Measurements from ENCODE around the gene CLDN22.

CLDN22 gene

DNA sequence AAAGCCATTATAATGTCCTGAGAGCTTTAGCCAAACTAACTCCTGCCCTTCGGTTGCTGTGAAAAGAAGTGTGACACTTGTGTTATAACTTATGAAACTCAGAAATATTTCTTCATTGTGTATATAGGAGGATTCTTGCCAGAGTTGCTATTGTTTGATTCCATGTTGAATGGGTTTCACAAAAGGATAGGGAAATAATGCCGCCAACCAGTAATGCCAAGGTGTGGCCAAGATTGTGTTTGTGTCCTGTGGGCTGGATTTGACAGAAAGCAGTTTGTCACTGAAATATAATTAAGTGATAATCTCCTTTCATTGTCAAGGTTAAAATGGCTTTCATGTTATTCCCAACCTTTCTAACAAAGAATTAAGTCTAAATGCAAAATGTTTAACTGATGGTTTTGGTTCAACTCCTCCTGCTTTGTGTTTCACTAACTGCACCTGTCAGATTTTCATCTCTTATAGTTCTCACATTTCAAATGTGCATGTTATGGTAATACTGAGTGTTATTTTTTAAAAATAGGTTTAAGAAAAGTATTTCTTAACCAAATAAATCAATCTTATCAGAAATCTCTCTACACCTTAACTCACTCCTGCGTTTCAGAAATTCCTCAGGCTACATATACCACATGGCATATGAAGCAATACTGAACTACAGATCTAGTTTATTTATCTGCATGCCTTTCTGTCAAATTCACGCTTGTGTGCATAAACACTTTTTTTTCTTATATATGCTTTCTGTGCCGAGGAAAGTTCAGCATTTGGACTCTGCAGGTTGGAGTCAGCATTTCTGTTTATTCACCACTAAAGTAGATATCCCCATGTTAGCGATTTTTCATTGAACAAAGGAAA is at the start of gene CLDN22:
CLDN22 (minus strand) TSS at position 66 of the 849 bp plus-strand sequence; CDS start at position 8, 58 bp downstream.
- DNase-seq (ENCODE audit: low read depth): no peak

DNA sequence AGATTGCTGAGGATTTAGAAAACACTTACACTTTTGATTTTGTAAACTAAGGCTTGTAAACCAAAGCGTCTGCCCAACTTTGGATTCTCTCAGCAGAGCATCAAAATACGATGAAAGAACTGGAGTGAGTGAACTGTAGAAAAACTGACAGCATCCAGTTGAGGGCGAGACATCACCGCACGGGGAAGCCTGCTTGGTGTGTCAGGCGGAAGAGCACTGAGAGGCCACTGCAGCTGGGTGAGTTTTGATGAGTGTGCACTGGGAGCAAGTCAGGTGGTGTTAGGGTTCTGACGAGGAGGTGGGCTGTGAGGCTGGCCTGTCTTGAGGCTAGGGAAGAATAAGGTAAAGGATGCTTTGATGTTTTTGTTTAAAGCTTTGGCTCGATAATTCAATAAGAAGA is 49.0 kb upstream of the CLDN22 start:
- no peak for DNase-seq (ENCODE audit: low read depth)

DNA sequence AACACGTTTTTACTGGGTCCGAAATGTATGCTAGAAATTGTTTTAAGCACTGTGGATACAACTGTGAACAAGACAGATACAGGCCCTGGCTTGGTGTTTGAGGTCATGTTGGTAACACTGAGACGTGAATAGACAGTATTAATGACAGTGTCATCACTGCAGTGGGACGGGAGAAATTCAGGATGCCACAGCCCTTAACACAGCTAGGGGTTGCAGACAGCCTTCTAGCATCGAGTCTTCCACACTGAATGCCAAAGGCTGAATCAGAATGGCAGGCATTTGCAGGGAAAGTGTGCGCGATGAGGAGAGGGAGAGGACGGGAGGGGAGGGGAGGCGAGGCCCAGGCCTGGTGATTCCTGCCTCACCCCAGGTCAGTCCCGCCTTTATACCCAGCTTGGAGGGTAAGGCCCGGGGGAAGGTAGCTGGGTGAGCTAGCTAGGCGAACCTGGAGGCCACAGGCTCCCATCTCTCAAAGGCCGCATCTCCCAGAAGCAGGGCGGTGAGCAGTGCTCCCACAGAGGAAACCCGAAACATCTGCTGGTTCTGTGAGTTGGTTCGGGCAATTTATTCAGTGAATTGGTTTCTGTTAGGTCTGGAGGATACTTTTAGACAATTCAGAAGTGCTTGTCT is 46.2 kb upstream of the CLDN22 start:
- DNase-seq (ENCODE audit: low read depth): no peak

DNA sequence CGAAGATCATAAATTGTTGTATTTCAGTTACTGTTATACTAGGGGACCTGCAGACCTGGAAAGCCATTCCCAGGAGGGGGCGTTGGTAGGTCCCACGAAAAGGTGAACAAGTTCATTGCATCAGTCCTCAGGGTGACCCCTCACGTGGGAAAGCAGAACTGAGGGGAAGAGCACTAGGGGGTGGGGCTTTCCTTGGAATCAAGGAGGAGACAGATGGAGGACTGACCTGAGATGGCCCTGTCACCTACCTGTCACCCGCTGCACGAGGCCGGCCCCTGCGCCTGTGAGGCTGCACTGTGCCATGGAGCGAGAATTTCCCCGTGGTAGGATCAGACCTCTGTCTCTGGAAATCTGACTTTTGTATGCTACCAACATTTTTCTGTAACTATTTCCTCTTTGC is 43.9 kb upstream of the CLDN22 start:
- DNase-seq (ENCODE audit: low read depth): no peak

DNA sequence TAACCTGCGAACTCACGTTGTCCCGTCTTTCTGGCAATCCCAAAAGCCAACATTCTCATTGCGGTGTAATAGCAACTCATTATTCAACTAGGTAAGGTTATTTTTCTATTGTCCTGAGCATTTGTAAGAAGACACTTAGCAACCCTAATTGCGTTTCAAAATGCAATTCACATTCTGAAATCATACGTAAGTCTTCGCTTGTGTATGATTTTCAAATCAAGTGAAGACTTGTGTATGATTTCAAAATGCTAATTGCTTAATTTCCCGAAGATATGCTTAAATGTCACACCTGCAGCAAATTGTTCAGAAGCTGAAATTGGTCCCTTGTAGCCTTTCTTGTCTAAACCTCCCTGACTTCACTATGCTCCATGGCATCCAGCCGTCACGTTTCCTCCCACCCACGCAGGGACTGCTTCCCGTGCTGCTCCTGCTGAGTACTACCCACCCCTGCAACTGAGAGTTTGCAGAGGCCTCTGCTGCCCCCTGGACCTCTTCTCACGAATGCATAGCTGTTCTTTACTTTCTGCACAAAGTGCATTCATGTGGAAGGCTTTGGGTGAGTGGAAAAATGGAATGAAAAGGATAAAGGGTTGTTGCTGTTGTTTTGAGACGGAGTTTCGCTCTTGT is 43.0 kb upstream of the CLDN22 start:
- no peak for DNase-seq (ENCODE audit: low read depth)

DNA sequence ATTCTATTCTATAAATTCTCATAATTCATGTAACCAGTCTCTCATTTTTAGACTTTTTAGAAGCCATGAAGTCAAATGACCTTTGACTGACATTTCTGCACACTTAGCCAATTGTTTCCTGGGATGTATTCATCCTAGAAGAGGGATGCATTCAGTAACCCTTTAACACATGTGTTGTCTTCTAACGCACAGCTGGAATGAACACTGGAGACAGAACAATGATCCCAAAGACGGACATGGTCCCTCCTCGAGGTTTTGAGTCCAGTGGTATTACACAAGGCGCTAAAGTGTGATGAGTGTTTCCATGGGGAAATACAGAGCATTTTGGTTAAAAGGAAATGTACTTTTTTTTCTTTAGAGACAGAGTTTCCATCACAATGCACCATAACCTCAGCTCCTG is 42.0 kb upstream of the CLDN22 start:
- no peak for DNase-seq (ENCODE audit: low read depth)

DNA sequence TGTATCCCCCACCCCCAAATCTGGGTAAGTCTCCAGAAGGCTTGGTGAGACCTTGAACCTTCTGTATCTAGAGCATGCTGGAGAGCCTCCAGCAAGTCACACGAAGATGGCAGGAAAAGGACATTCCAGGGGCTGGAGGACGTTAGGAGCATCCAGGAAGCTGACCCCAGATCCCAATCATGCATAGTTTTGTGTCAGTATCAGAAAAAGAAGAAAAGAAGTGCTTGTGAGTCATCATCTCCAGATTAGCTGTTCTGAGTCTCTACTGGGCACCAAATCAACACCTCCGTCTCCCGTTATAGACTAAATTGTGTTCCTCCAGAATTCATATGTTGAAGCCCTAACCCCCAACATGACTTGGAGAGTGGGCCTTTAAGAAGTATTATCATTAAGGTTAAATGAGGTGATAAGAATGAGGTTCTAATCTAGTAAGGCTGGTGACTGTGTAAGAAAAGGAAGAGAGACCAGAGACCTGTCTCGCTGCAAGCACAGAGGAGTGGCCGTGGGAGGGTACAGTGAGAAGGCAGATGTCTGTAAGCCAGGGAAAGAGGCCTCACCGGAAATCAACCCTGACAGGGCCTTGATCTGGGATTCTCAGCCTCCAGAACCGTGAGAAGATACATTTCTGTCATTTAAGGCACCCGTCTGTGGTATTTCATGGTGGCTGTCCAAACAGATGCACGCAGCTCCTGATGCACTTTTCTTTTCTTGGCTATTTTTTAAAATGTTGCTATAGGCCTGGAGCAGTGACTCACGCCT is 40.3 kb upstream of the CLDN22 start:
- DNase-seq (ENCODE audit: low read depth): no peak

DNA sequence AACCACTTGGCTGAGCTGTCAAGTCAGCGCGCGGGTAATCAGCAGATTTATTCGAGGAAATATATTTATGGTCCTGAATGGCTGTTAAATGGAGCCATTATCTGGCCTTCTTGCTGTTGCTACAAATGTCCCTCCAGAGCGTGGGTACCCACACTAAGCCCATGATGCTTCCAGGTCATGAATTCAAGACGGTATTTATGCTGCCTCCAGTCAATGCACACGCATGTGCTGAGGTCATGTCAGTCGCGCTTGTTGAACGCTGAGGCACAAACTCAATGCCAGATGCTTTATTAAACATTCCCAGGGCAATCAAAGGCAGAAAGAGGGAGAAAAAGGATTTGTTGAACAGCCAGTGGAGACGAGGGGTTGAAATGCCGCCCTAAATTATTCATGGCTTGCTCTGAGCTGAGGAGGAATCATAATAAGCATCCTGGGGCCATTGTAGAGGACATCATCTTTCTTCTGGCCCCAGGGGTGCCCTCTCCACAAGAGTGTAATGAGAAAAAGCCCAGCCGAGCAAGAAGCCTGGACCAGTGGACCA is 38.2 kb upstream of the CLDN22 start:
- no peak for DNase-seq (ENCODE audit: low read depth)

DNA sequence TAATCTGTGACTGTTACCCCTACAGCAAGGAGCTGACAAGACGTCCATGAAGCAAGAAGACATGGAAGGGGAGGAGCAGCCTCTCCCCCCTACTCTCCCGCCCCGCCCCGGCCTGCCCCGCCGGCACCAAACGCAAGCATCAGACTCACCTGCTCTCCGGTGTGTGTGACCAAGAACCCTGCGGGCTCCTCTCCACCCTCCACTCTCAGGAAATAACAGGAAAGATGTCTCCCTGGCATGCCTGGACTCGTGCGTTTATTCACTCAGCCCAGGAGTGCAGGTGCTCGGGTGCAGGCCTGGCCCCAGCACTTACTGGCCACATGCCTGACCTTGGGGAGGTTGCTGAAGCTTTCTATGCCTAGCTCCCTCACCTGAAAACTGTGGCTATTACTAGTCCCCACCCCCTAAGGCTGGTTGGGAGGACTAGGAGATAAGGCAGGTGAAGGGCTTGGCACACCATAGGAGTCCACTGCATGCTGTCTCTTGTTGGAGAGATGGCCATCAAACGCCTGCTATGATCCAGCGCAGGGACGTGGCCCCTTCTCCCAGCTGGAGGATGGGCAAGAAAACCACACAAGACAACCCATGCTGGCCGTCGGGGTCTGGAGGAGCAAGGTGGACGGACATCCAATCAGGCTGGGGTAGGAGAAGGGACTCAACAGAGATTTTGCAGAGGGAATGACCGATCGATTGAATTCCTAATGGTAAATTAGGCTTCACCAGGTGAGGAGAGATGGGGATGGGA is 37.0 kb upstream of the CLDN22 start:
- DNase-seq (ENCODE audit: low read depth): no peak

DNA sequence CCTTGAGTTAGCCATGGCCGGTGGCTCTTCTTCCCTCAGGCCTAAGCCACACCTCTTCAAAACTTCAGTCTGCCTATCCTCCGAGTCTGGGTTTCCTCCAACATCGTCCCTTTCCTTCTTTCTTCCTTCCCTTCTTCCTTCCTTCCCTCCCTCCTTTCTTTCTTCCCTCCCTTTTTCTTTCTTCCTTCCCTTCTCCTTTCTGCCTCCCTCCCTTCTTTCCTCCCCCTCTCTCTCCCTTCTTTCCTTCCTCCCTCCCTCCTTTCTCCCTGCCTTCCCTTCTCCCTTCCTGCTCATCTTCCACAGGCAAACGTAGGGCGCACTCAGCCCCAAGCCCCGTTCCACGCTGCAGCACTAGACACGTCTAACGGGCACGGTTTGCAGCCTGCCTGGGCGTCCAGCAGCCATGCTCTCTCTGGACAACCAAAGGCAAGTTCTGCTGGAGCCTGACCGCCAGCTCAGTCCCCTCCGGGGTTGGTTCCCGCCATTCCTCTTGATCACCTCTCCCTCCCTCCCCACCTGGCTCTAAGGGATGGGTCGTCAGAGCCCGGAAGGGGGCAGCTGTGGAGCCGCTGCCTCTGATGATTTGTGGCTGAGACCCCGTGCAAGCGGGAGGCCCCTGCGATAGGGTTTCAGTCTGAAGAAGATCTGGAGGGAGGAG is 36.2 kb upstream of the CLDN22 start:
- no peak for DNase-seq (ENCODE audit: low read depth)

DNA sequence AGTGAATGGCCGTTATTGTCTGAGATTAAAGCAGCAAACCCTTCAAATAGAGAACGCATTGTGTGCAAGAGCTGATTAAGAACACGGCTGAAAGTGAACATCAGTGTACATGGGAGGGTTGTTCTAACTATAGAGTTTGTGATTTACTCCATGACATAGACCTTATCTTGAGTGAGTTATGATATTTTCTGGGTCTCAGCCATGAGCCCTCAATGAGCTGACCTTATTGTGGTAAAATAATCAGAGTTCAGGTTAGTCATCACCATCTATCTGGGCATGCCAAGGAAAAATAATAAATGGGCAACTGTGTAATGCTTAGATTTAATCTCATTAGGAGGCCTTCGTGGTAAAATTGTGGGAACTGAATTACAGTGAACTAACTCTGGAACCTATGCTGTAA is 35.3 kb upstream of the CLDN22 start:
- no peak for DNase-seq (ENCODE audit: low read depth)

DNA sequence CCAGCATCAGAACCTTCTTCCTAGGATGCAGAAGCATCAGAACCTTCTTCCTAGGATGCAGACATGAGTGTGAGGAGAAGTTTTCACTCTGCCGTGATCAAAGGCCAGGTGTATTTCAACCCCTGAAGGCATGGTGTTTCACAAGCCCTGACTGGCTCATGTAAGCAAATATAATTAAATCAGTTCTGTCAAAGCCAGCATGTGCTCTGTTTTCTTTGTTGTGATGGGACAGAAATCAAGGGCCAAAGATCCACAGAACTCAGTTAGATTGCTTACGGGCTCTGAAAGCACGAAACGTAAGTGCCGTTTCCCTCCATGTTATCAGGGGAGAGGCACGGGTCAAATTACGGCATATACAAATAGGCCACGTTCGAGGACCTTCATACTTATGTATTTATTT is 34.1 kb upstream of the CLDN22 start:
- no peak for DNase-seq (ENCODE audit: low read depth)

DNA sequence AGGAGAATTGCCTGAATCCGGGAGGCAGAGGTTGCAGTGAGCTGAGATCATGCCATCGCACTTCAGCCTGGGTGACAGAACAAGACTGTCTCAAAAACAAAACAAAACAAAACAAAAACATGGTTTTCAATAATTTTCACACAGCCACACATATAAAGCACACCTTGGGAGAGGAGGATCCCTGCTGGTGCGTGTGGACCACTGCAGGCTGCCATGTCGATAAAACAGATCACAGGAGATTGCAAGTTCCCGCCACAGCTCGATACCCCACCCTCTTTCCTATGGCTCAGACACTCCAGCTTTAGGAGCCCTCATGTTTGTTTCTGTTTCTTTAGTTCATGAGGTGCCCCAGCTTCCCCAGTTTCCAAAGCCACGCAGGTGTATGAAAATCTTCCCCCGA is 33.5 kb upstream of the CLDN22 start:
- DNase-seq (ENCODE audit: low read depth): no peak

DNA sequence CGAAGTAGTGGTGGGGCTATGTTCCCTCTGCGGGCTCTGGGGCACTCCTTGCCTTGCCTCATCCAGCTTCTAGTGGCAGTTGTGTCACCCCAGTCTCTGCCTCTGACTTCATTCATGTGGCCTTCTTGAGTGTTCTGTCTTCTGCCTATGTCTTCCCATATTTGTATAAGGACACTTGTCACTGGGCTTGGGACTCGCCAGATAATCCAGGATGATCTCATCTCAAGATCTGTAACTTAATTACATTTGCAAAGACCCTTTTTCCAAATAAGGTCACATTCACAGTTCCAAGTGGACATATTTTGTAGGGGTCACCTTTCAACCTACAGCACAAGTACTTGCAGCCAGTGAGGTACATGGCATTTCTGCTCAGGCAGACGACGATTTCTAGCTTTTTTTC is 32.5 kb upstream of the CLDN22 start:
- no peak for DNase-seq (ENCODE audit: low read depth)

DNA sequence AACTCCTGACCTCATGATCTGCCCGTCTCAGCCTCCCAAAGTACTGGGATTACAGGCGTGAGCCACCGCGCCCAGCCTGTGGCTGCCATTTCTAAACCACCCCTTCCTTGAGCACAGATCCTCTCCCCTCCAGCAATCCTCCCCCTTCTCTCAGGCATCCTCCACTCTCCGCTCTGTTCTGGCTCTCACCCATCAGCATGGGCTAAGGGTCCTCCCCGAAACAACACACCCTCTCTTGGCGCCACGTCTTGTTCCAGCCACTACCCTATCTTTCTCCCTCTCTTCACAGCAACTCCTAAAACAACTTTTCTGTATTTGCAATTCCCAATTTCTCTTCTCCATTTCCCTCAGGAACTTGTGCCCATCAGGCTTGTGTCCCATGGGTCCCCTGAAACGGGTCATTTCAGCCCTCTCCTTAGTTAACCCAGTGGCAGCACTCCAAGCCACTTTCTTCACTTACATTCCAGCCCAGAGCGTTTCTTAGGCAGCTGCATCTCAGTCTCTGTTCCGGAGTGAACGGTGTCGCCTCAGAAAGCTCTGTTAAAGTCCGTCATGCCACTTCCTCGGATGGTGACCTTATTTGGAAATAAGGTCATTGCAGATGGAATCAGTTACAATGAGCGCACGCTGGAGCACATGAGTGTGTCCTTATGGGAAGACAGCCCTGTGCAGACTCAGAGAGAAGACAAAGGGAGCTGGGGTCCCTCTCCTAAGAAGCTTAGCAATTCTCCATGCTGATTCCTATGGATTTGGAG is 30.4 kb upstream of the CLDN22 start:
- no peak for DNase-seq (ENCODE audit: low read depth)

DNA sequence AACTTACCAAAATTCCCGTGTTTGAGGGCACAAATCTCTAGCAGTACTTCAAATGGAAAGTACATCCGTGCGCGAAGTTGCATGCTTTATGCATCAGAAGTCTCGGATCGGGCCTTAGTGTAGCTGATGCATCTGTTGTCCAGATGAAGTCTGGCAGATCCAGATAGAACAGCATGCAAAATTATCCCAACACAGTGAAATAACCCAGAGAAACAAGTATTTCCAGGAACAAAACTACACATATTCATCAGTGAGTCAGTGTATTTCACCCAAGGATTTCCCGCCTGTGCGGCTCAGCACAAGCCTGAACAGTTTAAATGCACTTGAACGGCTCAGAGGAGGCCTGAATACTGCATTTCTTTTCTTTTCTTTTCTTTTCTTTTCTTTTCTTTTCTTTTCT is 29.6 kb upstream of the CLDN22 start:
- DNase-seq (ENCODE audit: low read depth): no peak

DNA sequence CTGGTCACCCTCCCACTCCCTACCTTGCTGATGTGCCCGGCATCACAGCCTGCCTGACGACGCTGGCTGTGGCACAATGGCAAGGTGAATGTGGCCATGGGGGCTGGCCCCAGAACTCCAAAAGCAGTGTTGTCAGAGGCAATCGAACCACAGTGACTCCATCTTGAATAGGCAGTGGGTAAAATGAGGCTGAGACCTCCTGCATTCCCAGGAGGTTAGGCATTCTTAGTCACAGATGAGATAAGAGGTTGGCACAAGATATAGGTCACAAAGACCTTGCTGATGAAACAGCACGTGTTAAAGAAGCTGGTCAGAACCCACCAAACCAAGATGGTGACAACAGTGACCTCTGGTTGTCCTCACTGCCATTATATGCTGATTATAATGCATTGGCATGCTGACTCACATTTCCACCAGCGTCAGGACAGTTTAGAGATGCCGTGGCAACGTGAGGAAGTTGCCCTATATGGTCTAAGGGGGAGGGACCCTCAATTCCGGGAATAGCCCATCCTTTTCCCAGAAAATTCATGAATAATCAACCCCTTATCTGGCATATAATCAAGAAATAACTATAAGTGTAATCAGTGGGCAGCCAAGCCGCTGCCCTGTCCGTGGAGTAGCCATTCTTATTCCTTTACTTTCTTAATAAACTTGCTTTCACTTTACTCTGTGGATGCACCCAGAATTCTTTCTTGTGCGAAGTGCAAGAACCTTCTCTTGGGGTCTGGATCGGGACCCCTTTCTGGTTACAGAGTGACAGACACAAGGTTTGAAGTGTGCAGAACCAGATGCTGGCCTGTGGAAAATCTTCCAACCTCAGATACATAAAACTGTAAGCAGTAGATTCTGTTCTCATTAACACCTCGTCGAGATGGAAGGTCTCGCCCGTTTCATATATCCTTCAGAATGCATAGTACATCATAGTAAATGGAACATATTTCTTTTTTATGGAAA is 28.9 kb upstream of the CLDN22 start:
- DNase-seq (ENCODE audit: low read depth): no peak

DNA sequence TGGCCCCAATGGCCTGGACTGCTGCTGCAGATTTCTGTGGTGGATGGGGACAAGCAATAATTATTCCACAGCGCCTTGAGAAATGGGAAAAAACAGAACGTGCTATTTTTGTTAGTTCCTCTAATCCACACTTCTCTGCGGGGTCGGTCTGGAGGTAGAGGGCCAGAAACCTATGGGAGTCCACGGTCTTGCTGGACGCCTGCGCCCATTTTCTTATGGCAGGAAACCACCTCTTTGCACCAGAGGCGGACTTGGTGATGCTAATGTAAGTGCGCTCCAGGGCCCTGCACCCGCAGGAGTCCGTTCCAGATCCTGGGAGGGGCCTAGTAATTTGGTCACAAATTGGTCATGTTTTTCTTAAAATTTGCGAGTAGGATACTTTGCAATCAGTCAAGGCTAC is 28.1 kb upstream of the CLDN22 start:
- DNase-seq (ENCODE audit: low read depth): no peak

DNA sequence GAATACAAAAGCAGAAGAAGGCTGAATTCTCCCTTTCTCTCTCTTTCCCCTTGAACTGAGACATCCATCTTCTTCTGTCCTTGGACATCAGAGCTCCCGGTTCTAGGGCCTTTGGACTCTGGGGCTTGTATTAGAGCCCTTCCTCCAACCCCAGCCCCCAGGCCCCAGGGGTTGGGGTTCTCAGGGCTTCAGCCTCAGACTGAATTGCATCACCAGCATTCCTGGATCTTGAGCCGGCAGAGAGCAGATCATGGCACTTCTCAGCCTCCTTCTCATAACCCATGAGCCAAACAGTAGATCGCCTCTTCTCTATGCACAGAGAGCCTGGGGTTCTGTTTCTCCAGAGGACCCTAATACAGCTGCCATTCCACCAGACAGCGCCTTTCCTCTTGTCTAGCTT is 27.5 kb upstream of the CLDN22 start:
- DNase-seq (ENCODE audit: low read depth): no peak

Measured in stimulated activated CD8-positive, alpha-beta memory T cell treated with anti-CD3 and anti-CD28 coated beads, Interleukin-15, amount 100 ng/mL, for 24 hours (primary cell).